Measurements from ENCODE around the gene RPTOR.

- TF ChIP-seq GATA2 (CRISPR knock-in tag; IDR thresholded peaks at IDR 0.05) (no peak), CTCF (IDR thresholded peaks at IDR 0.05) (no peak), RXRA (IDR thresholded peaks at IDR 0.05; ENCODE audit: borderline replicate concordance, low read depth) (no peak)
Measured at GRCh38 chr17:80943346-80944145, 398.9 kb downstream of the RPTOR start.
